GM12878 (cell line): ENCODE measurements around the gene CDH4. TPM values are rescaled to one million over a fixed set of nuclear protein-coding genes. Genes with fewer than 3 reads are reported as not detected.

Experiments used
- ATAC-seq: fragments of 200-7000 bp; cut with Tn5 transposase; 3 replicates; pipeline ENCODE4 v1.9.1; 2020; ENCODE audit warnings: mild to moderate bottlenecking, moderate library complexity
- BruUV-seq: library from RNA; stranded (reverse); fragments of 400-500 nt; replicated peaks from 2 replicates; lab custom pipeline; 2021; lab: Mats Ljungman, UMichigan
- CTCF ChIA-PET: fragments of 300-600 bp; sonication (Branson Sonifier 250); formaldehyde crosslinking; extraction: SDS; loops from one replicate; lab custom pipeline; 2021; ENCODE audit warnings: inconsistent platforms; lab: Yijun Ruan, JAX
- POLR2A ChIA-PET: fragments of 350-600 bp; formaldehyde crosslinking; extraction: SDS; loops from one replicate; lab custom pipeline; 2021; ENCODE audit warnings: inconsistent platforms; lab: Charles Lee
- RAD21 ChIA-PET: fragments of 300-600 bp; sonication (Branson Sonifier 250); formaldehyde crosslinking; loops from one replicate; lab custom pipeline; 2023; ENCODE audit warnings: antibody characterized with exemption; ENCODE audit not compliant: unreplicated experiment; lab: Charles Lee
- SMC1A ChIA-PET: fragments of 300-600 bp; sonication (Branson Sonifier 250); formaldehyde crosslinking; loops from one replicate; lab custom pipeline; 2023; ENCODE audit not compliant: unreplicated experiment, uncharacterized antibody; lab: Charles Lee
- DNase-seq: peaks from one replicate; pipeline ENCODE4 v3.0.0-alpha.2; 2011; ENCODE audit warnings: low read depth, low spot score
- FAIRE-seq: peaks from 3 replicates; lab custom pipeline; 2011; peaks lifted over from hg19 to GRCh38; lab: Jason Lieb, UNC
- H2AFZ ChIP-seq: 2 replicates; pipeline ENCODE4 v1.6.0; 2011; ENCODE audit warnings: low read depth, low read length, control low read depth; ENCODE audit not compliant: control insufficient read depth
- H3K27ac ChIP-seq: 2 replicates; pipeline ENCODE4 v1.5.1; 2011; ENCODE audit warnings: control low read depth; ENCODE audit not compliant: control insufficient read depth, insufficient read depth
- H3K27me3 ChIP-seq, 2 experiments: replicated peaks in 1 of 2; 2 replicates each; pipeline versions ENCODE4 v1.6.0 to v1.6.1; 2011; ENCODE audit warnings: low read length in 1 of 2; ENCODE audit not compliant: control insufficient read depth in 2 of 2, insufficient read depth in 2 of 2
- H3K36me3 ChIP-seq, 2 experiments: 2 replicates each; pipeline ENCODE4 v1.5.1; 2011; ENCODE audit warnings: low read length in 1 of 2; ENCODE audit not compliant: control insufficient read depth in 2 of 2, insufficient read depth in 2 of 2
- H3K4me1 ChIP-seq: 2 replicates; pipeline ENCODE4 v1.6.1; 2011; ENCODE audit warnings: mild to moderate bottlenecking, low read length, moderate library complexity, mixed read lengths; ENCODE audit not compliant: control insufficient read depth, insufficient read depth
- H3K4me2 ChIP-seq: 2 replicates; pipeline ENCODE4 v1.6.0; 2011; ENCODE audit warnings: control low read depth; ENCODE audit not compliant: control insufficient read depth, insufficient read depth
- H3K4me3 ChIP-seq: fragments of 200-600 bp; sonication (generic); 2 replicates; pipeline ENCODE4 v1.5.1; 2016
- H3K79me2 ChIP-seq: 2 replicates; pipeline ENCODE4 v1.6.0; 2011; ENCODE audit warnings: low read length; ENCODE audit not compliant: control insufficient read depth, insufficient read depth
- H3K9ac ChIP-seq: 2 replicates; pipeline ENCODE4 v1.8.0; 2011; ENCODE audit warnings: low read length, control low read depth, mixed read lengths; ENCODE audit not compliant: control insufficient read depth, insufficient read depth
- H3K9me3 ChIP-seq: replicated peaks from 3 replicates; pipeline ENCODE4 v1.5.1; 2011; ENCODE audit warnings: mild to moderate bottlenecking, low read length; ENCODE audit not compliant: control insufficient read depth, insufficient read depth
- H4K20me1 ChIP-seq: 2 replicates; pipeline ENCODE4 v1.6.0; 2011; ENCODE audit not compliant: control insufficient read depth, insufficient read depth
- BACH1 ChIP-seq: fragments of 450-650 bp; IDR thresholded peaks from 2 replicates; pipeline ENCODE4 v1.6.1; 2017; ENCODE audit warnings: mild to moderate bottlenecking, borderline replicate concordance
- BRCA1 ChIP-seq: IDR thresholded peaks from 2 replicates; pipeline ENCODE4 v1.6.1; 2011; ENCODE audit warnings: low read depth, low read length, improper control_type of control experiment
- CHD2 ChIP-seq: IDR thresholded peaks from 2 replicates; pipeline ENCODE4 v1.6.1; 2011; ENCODE audit warnings: low read depth, low read length, improper control_type of control experiment, borderline replicate concordance
- CHD4 ChIP-seq: fragments of 200-600 bp; sonication (generic); IDR thresholded peaks from 2 replicates; pipeline ENCODE4 v1.6.1; 2016; ENCODE audit warnings: mild to moderate bottlenecking
- EED ChIP-seq: sonication (generic); IDR thresholded peaks from 2 replicates; pipeline ENCODE4 v1.6.1; 2016; ENCODE audit warnings: antibody characterized with exemption, low read depth
- EZH2 ChIP-seq: IDR thresholded peaks from 2 replicates; pipeline ENCODE4 v1.6.1; 2012; ENCODE audit warnings: low read depth, mild to moderate bottlenecking, control low read depth, inconsistent platforms, low read length, borderline replicate concordance; ENCODE audit not compliant: control insufficient read depth
- FOS ChIP-seq: IDR thresholded peaks from 3 replicates; pipeline ENCODE4 v1.6.1; 2011; ENCODE audit warnings: borderline replicate concordance; ENCODE audit not compliant: insufficient read length; ENCODE audit errors: extremely low read depth
- IRF4 ChIP-seq: IDR thresholded peaks from 2 replicates; pipeline ENCODE4 v1.6.1; 2011; ENCODE audit warnings: low read depth, low read length
- KLF5 ChIP-seq: fragments of 450-650 bp; IDR thresholded peaks from 2 replicates; pipeline ENCODE4 v1.6.1; 2014; ENCODE audit warnings: mild to moderate bottlenecking; ENCODE audit not compliant: partially characterized antibody
- MTA2 ChIP-seq: fragments of 450-650 bp; IDR thresholded peaks from 2 replicates; pipeline ENCODE4 v1.6.1; 2016; ENCODE audit warnings: low read depth, mild to moderate bottlenecking, moderate library complexity
- POLR2AphosphoS2 ChIP-seq: IDR thresholded peaks from 2 replicates; pipeline ENCODE4 v1.6.1; 2011; ENCODE audit warnings: low read depth, mild to moderate bottlenecking, low read length, improper control_type of control experiment, moderate library complexity
- RAD51 ChIP-seq: fragments of 450-650 bp; IDR thresholded peaks from 2 replicates; pipeline ENCODE4 v1.6.1; 2016; ENCODE audit warnings: moderate library complexity, mild to moderate bottlenecking, inconsistent platforms
- SP1 ChIP-seq: IDR thresholded peaks from one replicate; pipeline ENCODE4 v1.6.1; 2011; ENCODE audit warnings: low read depth, low read length
- SREBF1 ChIP-seq: IDR thresholded peaks from 2 replicates; pipeline ENCODE4 v1.6.1; 2012; ENCODE audit warnings: mild to moderate bottlenecking, low read length
- STAT3 ChIP-seq: IDR thresholded peaks from 2 replicates; pipeline ENCODE4 v1.6.1; 2011; ENCODE audit warnings: low read depth, low read length, improper control_type of control experiment
- TAF1 ChIP-seq: IDR thresholded peaks from 2 replicates; pipeline ENCODE4 v1.6.1; 2011; ENCODE audit warnings: mild to moderate bottlenecking, low read depth, low read length, borderline replicate concordance
- TCF12 ChIP-seq: IDR thresholded peaks from 2 replicates; pipeline ENCODE4 v1.6.1; 2011; ENCODE audit warnings: low read depth, mild to moderate bottlenecking, low read length
- ZNF384 ChIP-seq: IDR thresholded peaks from 2 replicates; pipeline ENCODE4 v1.6.1; 2012; ENCODE audit warnings: low read depth, mild to moderate bottlenecking, low read length, improper control_type of control experiment, borderline replicate concordance
- WGBS: methylation state at CpG from one replicate; pipeline ENCODE4 v1.1.6; 2016; ENCODE audit warnings: low lambda C conversion rate; ENCODE audit not compliant: insufficient replicate concordance, insufficient coverage; ENCODE audit errors: missing lambda C conversion rate; 5-methylcytosine and 5-hydroxymethylcytosine counted together
- in situ Hi-C: fragments of 300-500 bp; cut with MboI; formaldehyde crosslinking; loops from 9 replicates; pipeline ENCODE4 v1.14.3; 2018; ENCODE audit warnings: mixed read lengths
- intact Hi-C: fragments of 100-400 bp; cut with micrococcal nuclease; formaldehyde crosslinking; loops from one replicate; pipeline ENCODE4 v1.14.2; 2022; ENCODE audit not compliant: unreplicated experiment
- polyA plus RNA-seq, 11 experiments: library from polyadenylated mRNA; depleted of rRNA in 4 of 11; unstranded in 6 of 11; stranded (reverse) in 5 of 11; fragments of >200 nt; fragmentation: Nextera tagmentation in 4 of 11; fragmentation: Illumina TruSeq in 1 of 11; extraction: Ambion mirVana in 4 of 11; extraction: Trizol in 1 of 11; gene quantifications; 1 replicate in 1 of 11; 2 replicates in 10 of 11; pipeline versions ENCODE4 v1.2.1 to v1.2.3, GENCODE V29; 2011 to 2016; ENCODE audit warnings: inconsistent platforms in 2 of 11, missing spikeins in 2 of 11, low read depth in 1 of 11
- total RNA-seq, 4 experiments: library from RNA; depleted of rRNA in 3 of 4; stranded (reverse); fragments of >200 nt in 3 of 4; fragmentation: Illumina TruSeq in 1 of 4; extraction: Trizol in 1 of 4; gene quantifications; 2 replicates each; pipeline versions ENCODE4 v1.2.1 to v1.2.3, GENCODE V29; 2013 to 2021
- TF ChIP-seq, protein P1 (sequence below): IDR thresholded peaks from 2 replicates; pipeline ENCODE4 v1.6.1; 2011; ENCODE audit warnings: borderline replicate concordance, low read depth, mild to moderate bottlenecking, moderate library complexity, low read length; ENCODE audit not compliant: insufficient read depth, poor library complexity, severe bottlenecking
- TF ChIP-seq, protein P2 (sequence below): fragments of 450-650 bp; IDR thresholded peaks from 2 replicates; pipeline ENCODE4 v1.6.1; 2017; ENCODE audit warnings: borderline replicate concordance
- TF ChIP-seq, protein P3 (sequence below): IDR thresholded peaks from 2 replicates; pipeline ENCODE4 v1.6.1; 2012; ENCODE audit warnings: low read depth, low read length, improper control_type of control experiment

Gene CDH4
- total and polyA plus RNA-seq, 10 of the 15 experiments (the other 5 are each of a cell fraction or from before 2014, with no cell fraction given): not detected

DNA sequence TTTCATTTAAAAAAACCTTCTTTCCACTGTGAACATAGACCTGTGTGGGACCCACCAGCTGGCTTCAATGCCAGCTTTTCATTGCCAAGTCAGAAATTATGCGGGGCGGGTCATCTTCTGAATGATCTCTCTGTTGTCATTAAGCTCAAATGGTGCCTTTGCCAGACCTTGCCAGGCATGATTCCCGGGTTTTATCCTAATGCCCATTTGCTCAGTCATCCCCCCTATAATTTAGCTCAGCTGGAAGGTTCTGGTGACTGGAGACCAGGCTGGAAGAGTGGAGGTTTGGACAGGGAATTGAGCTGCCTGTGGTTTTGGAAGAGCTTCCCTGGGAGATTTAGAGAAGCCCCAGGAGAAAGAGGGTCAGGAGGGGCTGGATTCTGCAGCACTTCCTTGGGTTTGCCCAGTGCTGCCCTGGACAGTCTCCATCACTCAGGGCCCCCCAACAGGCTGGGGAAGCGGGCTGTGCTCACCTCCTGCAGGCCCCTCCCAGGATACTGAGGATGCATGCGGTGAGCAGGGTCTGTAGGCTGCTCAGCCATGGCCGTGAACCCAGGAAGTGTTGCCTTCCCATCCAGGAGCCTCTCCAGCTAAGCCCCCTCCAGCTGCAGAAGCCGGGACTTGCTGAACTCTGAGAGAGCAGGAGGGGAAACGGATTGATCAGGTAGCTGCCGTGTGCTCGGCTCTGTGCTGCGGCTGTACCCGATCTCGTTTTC lies 273.0 kb downstream of the CDH4 start (continued):
- TF ChIP-seq, protein P1, sequence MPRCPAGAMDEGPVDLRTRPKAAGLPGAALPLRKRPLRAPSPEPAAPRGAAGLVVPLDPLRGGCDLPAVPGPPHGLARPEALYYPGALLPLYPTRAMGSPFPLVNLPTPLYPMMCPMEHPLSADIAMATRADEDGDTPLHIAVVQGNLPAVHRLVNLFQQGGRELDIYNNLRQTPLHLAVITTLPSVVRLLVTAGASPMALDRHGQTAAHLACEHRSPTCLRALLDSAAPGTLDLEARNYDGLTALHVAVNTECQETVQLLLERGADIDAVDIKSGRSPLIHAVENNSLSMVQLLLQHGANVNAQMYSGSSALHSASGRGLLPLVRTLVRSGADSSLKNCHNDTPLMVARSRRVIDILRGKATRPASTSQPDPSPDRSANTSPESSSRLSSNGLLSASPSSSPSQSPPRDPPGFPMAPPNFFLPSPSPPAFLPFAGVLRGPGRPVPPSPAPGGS: no peak
- TF ChIP-seq BRCA1: no peak
- TF ChIP-seq SP1: no peak
- TF ChIP-seq, protein P2, sequence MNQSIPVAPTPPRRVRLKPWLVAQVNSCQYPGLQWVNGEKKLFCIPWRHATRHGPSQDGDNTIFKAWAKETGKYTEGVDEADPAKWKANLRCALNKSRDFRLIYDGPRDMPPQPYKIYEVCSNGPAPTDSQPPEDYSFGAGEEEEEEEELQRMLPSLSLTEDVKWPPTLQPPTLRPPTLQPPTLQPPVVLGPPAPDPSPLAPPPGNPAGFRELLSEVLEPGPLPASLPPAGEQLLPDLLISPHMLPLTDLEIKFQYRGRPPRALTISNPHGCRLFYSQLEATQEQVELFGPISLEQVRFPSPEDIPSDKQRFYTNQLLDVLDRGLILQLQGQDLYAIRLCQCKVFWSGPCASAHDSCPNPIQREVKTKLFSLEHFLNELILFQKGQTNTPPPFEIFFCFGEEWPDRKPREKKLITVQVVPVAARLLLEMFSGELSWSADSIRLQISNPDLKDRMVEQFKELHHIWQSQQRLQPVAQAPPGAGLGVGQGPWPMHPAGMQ: no peak

DNA sequence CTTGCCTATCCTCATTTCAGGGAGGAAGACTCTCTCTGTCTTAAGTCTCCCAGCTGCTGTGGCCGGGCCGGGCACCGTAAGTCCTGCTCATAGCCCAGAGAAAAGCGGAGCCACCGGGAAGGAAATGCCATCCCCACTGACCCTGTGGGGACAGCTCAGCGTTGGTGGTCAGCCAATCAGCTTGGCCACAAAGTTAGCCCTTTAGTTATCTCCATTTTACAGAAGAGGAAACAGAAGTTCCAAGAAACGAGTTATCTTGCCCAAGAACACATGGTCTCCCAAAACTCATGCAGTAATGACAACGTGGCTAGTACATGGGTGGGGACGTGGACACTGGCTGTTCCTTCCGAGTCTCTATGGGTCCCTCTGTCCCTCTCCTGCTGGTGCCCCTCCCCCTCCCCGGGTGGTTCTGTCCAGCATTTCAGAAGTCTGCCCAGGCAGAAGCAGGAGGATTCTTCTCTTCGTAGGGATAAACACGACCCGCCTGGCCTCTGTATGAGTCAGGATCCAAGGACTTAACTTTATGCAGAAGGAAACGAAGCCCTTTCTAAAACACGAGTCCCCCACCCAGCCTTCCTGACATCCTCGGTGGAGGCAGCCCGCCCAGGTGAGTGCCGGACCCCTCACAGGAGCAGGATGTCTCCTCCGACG lies 273.8 kb downstream of the CDH4 start:
- Histone ChIP-seq H3K4me2 (no peak overlapping the region), H3K4me1 (no peaks in the 10 kb centered on the region), H3K79me2 (no peaks in the 10 kb centered on the region), H3K9ac (no peak overlapping the region), H3K27ac (no peak overlapping the region), H2AFZ (no peak overlapping the region), H3K36me3 (no peaks in the 10 kb centered on the region), H3K27me3 (no peaks in the 10 kb centered on the region), H3K4me3 (no peak overlapping the region), H3K9me3 (no peaks in the 10 kb centered on the region; the same call in 2 of the 3 replicates), H4K20me1 (no peaks in the 10 kb centered on the region)
- CTCF ChIA-PET: no interaction called here
- intact Hi-C loops: no loop called here
- BruUV-seq: no TSS peak
- RAD21 ChIA-PET: no interaction called here
- in situ Hi-C loops: no loop called here
- SMC1A ChIA-PET: no interaction called here
- no peak for FAIRE-seq
- POLR2A ChIA-PET: no interaction called here
- no peak for ATAC-seq
- DNase-seq: no peak
- 44% methylated on average over 21 of the region's 21 CpGs for WGBS
- no peak for TF ChIP-seq BACH1
- no peak for TF ChIP-seq RAD51
- TF ChIP-seq SREBF1: no peak
- TF ChIP-seq MTA2: no peak
- TF ChIP-seq POLR2AphosphoS2: no peak
- TF ChIP-seq TCF12: no peak
- no peak for TF ChIP-seq TAF1
- TF ChIP-seq KLF5: no peak
- TF ChIP-seq CHD2: no peak
- TF ChIP-seq FOS: no peak
- TF ChIP-seq STAT3: no peak
- TF ChIP-seq EZH2: no peak
- TF ChIP-seq, protein P3, sequence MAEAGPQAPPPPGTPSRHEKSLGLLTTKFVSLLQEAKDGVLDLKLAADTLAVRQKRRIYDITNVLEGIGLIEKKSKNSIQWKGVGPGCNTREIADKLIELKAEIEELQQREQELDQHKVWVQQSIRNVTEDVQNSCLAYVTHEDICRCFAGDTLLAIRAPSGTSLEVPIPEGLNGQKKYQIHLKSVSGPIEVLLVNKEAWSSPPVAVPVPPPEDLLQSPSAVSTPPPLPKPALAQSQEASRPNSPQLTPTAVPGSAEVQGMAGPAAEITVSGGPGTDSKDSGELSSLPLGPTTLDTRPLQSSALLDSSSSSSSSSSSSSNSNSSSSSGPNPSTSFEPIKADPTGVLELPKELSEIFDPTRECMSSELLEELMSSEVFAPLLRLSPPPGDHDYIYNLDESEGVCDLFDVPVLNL: no peak
- TF ChIP-seq ZNF384: no peak
- no peak for TF ChIP-seq EED
- TF ChIP-seq IRF4: no peak
- no peak for TF ChIP-seq CHD4
